Activated naive CD4-positive, alpha-beta T cell treated with anti-CD3 and anti-CD28 coated beads, Interleukin-2, amount 10 ng/mL, durations not matched to agents 7 days and 5 days (primary cell): ENCODE measurements around the gene ABHD1.

ENCODE experiments used
- CTCF ChIA-PET: fragments of 350-600 bp; sonication (Branson Sonifier 250); formaldehyde crosslinking; loops from one replicate; lab custom pipeline; 2021; ENCODE audit warnings: antibody characterized with exemption; lab: Charles Lee
- DNase-seq: peaks from one replicate; pipeline ENCODE4 v3.0.0-alpha.2; 2020
- H3K27ac Mint-ChIP-seq: one replicate; pipeline ENCODE4 v1.8.0; 2021; ENCODE audit warnings: mild to moderate bottlenecking, moderate library complexity, mixed read lengths
- H3K27me3 Mint-ChIP-seq: one replicate; pipeline ENCODE4 v1.8.0; 2021; ENCODE audit warnings: mild to moderate bottlenecking, mixed read lengths
- H3K36me3 Mint-ChIP-seq: one replicate; pipeline ENCODE4 v1.8.0; 2021; ENCODE audit warnings: mixed read lengths
- H3K4me1 Mint-ChIP-seq: one replicate; pipeline ENCODE4 v1.8.0; 2021; ENCODE audit warnings: mixed read lengths
- H3K4me3 Mint-ChIP-seq: one replicate; pipeline ENCODE4 v1.8.0; 2021; ENCODE audit warnings: mild to moderate bottlenecking, moderate library complexity, mixed read lengths
- H3K9me3 Mint-ChIP-seq: one replicate; pipeline ENCODE4 v1.8.0; 2021; ENCODE audit warnings: mixed read lengths

The ABHD1 gene

DNA sequence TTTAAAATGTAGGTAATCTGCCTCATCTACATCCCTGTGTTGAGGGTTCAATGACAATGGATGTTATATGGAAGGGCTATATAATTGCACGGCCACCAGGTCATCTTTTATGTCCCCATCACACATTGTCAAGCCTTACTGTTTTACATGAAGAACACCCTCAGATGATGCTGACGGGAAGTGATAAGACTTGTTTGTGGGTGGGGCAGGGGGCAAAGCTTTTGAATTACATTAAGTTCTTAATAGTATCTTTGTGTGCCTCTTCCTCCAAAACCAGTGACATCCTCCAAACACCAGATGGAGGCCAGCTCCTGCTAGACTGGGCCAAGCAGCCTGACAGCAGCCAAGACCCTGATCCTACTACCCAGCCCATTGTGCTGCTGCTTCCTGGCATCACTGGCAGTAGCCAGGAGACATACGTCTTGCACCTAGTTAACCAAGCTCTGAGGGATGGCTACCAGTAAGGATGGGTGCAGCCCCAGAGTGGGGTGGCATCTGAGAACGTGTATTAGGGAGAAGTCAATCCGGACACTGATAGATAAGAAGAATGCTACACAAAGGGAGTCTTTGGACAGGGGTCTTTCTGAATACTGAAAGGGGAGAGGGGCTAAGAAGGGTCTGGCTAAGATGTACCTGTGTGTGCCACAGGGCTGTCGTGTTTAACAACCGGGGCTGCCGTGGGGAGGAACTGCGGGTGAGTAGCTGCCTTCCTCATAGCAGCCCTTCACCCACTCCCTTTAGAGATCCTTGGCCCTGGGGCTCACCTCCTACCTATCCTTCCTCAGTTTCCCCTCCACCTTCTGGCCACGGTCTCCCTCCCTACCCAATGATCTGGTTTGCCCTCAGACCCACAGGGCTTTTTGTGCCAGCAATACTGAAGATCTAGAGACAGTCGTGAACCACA is 5.3 kb downstream of the ABHD1 start:
- Mint-ChIP-seq H3K36me3 (peaks cover 25% of the 10 kb centered on the region), H3K9me3 (no peaks in the 10 kb centered on the region), H3K4me1 (peaks cover 25% of the 10 kb centered on the region), H3K27me3 (no peaks in the 10 kb centered on the region), H3K27ac (no peak overlapping the region), H3K4me3 (no peak overlapping the region)
- CTCF ChIA-PET: no interaction called here
- no peak for DNase-seq

DNA sequence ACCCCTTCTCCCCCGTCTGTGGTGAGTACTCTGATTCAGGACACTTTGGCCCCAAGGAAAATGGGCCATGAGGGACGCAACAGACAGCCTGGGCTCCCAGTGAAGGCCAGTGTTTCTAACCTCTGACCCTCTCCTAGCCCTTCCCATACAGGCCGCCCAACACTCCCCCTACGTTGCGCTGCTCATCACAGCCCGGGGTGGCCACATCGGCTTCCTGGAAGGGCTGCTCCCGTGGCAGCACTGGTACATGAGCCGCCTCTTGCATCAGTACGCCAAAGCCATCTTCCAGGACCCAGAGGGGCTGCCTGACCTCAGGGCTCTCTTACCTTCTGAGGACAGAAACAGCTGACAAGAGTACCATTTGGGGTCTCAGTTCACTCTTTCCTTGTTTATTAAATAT is 6.8 kb downstream of the ABHD1 start:
- H3K4me1 Mint-ChIP-seq: peaks cover 29% of the 10 kb centered on the region
- CTCF ChIA-PET: no interaction called here
- no peak overlapping the region for H3K4me3 Mint-ChIP-seq
- DNase-seq: no peak
- H3K27ac Mint-ChIP-seq: no peak overlapping the region
- H3K9me3 Mint-ChIP-seq: no peaks in the 10 kb centered on the region
- H3K27me3 Mint-ChIP-seq: peaks cover 4% of the 10 kb centered on the region
- H3K36me3 Mint-ChIP-seq: peaks cover 26% of the 10 kb centered on the region

DNA sequence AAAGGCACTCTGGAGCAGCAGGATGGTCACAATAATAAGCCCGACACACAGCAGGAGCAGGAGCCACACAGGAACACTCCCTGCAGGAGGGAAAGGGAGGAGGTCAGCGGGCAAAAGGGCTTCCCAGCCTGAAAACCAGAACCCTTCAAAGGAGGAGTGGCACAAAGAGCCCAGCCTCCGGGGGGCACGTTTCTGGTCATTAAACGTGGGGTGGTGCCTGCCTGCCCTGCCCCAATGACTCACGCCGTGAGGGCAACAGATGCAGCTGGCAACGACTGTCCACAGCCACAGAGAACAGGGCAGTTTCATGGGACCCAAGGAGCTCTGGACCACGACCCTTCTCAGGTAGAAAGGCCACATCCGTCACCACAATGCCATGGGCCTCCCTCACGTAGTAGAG is 7.8 kb downstream of the ABHD1 start:
- peaks cover 32% of the 10 kb centered on the region for H3K4me1 Mint-ChIP-seq
- peaks cover 26% of the 10 kb centered on the region for H3K36me3 Mint-ChIP-seq
- H3K27ac Mint-ChIP-seq: no peak overlapping the region
- H3K9me3 Mint-ChIP-seq: no peaks in the 10 kb centered on the region
- H3K4me3 Mint-ChIP-seq: no peak overlapping the region
- no peak for DNase-seq
- CTCF ChIA-PET: interaction anchor here (2.4 to 3.4 kb wide), 2 partner anchors 8 to 172 kb away, joined by 8 to 19 read pairs; partner anchors contain the start of gene ABHD1
- peaks cover 4% of the 10 kb centered on the region for H3K27me3 Mint-ChIP-seq

DNA sequence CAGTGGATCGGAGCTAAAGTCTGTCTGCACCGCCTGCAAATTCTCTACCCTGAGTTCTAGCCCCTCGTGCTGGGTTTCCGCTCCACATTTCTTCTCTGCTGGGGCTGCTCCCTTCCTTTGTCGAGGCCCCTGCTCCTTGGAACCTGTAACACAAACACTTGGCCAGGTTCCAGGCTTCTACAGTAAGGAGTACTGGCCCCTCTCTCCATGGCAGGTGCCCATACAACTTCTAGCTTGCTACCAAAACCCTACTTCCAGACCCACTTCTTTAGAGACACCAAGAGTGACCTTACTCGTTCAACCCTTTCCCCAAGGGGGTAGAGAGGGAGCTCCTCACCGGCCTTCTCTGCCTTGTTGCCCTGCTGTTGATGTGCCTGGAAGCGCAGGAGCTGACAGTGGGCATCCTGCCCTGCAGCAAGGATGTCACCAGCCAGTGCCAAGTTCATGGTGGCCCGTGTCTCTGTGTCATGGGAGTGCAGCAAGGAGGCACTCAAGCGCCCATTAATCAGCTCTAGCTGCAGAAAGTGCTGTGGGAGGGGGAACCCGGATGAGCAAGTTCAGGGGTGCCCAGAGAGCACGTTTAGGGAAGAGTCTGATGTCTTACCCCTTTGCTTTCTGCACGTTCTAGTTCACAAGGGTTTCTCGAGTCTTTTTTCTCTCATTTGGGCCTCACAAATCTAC is 9.7 kb downstream of the ABHD1 start:
- H3K27me3 Mint-ChIP-seq: peaks cover 14% of the 10 kb centered on the region
- H3K27ac Mint-ChIP-seq: peak overlapping the region; percentile 97
- H3K4me3 Mint-ChIP-seq: peak overlapping the region; percentile 94
- DNase-seq: peak; percentile 43
- peaks cover 26% of the 10 kb centered on the region for H3K36me3 Mint-ChIP-seq
- CTCF ChIA-PET: interaction anchor here (0.8 to 3.4 kb wide), 5 partner anchors 10 to 170 kb away, joined by 3 to 19 read pairs (median 3); partner anchors contain the start of gene ABHD1
- H3K9me3 Mint-ChIP-seq: no peaks in the 10 kb centered on the region
- peaks cover 32% of the 10 kb centered on the region for H3K4me1 Mint-ChIP-seq

DNA sequence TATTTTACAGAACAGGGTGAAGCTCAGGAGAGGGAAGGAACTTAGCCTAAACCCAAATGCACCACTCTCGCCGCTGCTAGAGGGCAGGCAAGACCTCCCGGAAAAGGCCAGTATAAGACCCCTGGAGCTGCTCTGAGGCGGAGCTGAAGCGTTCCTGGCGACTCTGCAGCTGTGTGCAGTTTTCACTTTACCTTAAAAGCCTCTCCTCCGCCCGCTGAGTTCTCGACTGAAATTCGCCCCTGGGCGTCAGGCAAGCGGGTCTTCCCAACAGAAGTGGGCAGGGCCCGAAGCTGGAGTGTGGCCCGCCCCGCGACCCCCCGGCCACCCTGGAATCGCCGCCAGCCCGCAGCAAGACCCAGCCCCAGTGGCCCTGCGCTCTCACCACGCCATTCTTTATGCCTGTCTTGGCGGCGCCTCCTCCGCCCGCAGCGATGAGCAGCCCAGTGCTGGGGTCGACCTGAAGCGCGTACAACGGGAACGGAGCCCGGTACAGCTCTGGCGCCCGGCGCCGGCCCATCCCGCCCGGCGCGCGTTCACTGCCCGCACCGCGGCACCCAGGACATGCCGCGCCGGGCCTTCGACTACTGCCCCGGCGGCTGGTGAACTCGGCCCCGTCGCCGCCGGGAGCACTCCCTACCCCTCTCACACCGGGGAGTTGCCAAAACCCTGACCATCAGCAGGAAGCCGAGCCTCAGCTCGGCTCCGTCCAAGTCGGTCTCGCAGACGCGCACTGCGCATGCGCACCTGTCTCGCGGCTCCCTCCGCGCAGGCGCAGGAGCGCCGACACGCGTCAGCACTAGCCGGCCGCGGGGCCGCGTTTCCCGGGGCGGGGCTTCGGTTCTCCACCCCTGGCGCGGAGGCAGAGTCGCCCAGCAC is 10.5 kb downstream of the ABHD1 start, which contains the start of gene PREB:
PREB (minus strand) TSS at position 732 of the 876 bp plus-strand sequence; CDS start at position 517, 215 bp downstream.
- Mint-ChIP-seq H3K4me1 (peaks cover 32% of the 10 kb centered on the region), H3K27ac (peak within 1 kb of the TSS; percentile 97), H3K27me3 (peaks cover 22% of the 10 kb centered on the region), H3K9me3 (no peaks in the 10 kb centered on the region), H3K36me3 (peaks cover 24% of the 10 kb centered on the region), H3K4me3 (peak within 1 kb of the TSS; percentile 94)
- DNase-seq: peak; percentile 98
- CTCF ChIA-PET: interaction anchor here (0.8 to 3.4 kb wide), 7 partner anchors 10 to 169 kb away, joined by 3 to 19 read pairs (median 3); partner anchors contain the start of gene ABHD1

DNA sequence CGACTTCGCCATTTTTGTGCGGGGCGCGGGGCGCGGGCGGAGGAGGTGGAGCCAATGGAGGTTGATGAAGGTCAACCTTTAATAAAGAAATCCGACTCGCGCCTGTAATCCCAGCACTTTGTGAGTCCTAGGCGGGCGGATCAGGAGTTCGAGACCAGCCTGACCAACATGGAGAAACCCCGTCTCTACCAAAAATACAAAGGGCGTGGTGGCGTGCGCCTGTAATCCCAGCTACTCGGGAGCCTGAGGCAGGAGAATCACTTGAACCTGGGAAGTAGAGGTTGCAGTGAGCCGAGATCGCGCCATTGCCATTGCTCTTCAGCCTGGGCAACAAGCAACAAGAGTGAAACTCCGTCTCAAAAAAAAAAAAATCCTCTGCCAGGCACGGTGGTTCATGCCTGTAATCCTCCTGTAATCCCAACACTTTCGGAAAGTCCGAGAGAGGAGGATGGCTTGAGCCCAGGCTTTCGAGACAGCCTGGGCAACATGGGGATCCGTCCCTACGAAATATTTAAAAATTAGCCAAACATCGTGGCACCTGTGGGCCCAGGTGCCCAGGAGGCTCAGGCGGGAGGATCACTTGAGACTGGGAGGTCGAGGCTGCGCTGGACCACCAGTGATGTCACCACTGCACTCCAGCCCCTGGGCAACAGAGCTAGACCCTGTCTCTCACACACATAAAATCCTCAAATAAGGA is 11.3 kb downstream of the ABHD1 start:
- CTCF ChIA-PET: interaction anchor here (0.9 to 3.4 kb wide), 3 partner anchors 11 to 38 kb away, joined by 3 to 19 read pairs (median 3); partner anchors contain the start of gene ABHD1
- Mint-ChIP-seq H3K27me3 (peaks cover 22% of the 10 kb centered on the region), H3K4me3 (peak overlapping the region; percentile 94), H3K36me3 (peaks cover 22% of the 10 kb centered on the region), H3K9me3 (no peaks in the 10 kb centered on the region), H3K27ac (peak overlapping the region; percentile 97), H3K4me1 (peaks cover 32% of the 10 kb centered on the region)
- no peak for DNase-seq

DNA sequence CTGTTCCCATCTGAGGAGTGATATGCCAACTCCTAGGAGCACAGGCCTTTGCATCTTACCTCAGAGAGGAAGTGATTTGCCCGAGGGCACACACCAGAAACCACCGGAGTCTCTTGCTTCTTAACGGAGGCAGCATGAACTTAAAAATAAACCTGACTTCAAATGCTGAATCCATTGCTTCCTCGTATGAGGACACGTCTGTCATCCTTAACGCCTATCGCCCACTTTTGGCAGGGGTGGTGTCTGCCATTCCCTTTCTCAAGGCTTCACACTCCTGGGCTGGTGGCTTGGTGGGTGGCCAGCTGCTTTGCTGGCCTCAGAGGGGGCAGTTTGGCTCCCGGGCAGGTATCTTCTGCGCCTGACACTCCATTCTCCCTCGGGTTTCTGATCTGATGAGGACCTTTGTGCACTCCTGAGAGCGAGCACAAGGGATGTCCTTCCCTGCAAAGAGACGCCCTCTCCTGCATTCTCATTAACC is 11.9 kb downstream of the ABHD1 start:
- peaks cover 20% of the 10 kb centered on the region for H3K36me3 Mint-ChIP-seq
- H3K9me3 Mint-ChIP-seq: no peaks in the 10 kb centered on the region
- peak overlapping the region; percentile 94 for H3K4me3 Mint-ChIP-seq
- peaks cover 32% of the 10 kb centered on the region for H3K4me1 Mint-ChIP-seq
- H3K27me3 Mint-ChIP-seq: peaks cover 22% of the 10 kb centered on the region
- CTCF ChIA-PET: no interaction called here
- no peak for DNase-seq
- peak overlapping the region; percentile 97 for H3K27ac Mint-ChIP-seq

DNA sequence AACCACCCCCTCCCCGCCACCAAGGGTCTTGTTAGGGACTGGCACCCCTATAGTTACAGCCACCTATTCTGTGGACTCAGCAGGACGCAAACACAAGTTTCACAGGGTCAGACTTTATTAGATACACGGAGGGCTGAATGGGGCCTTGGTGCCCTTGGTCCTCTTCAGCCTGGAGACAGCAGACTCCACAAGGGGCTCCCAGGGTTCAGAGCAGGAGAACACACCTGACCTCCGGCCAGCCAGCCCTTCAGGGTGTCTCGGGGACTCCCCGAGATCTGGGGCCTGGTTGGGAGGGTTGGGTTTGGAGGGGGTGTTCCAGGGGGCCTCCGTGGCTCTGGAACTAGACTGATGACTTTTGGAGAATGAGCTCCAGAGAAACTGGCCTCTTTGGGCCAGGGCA is 13.1 kb downstream of the ABHD1 start:
- no peak for DNase-seq
- Mint-ChIP-seq H3K27me3 (peaks cover 22% of the 10 kb centered on the region), H3K27ac (no peak overlapping the region), H3K36me3 (peaks cover 11% of the 10 kb centered on the region), H3K4me1 (peaks cover 28% of the 10 kb centered on the region), H3K9me3 (no peaks in the 10 kb centered on the region), H3K4me3 (no peak overlapping the region)
- CTCF ChIA-PET: no interaction called here

DNA sequence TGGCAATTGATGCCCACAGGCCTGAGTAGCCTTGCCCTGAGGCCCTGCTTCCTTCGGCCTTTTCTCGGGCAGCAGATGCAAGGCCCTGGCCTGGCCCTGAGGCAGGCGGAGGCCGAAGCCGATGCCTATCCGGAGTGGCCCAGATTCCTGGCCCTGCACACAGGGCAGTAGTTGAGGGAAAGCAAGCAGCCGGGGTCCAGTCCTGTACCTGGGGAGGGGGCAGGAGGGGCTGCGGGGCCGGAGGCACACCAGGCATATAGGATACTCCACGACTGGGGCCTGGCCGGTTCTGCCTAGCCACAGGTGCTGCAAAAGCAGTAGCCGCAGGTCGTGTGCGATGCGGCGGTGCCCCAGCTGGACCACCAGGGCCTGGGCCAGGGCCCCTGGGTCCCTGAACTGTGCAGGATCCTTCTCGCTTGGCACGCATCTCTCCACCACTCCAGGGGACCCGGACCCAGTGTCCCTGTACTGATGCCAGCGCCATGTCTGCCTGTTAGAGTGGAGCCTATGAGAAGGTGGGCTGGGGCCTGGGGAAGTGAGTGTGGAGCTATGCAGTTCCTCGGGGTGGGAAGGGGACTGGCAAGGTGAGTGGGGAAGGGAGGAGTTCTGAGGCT is 13.8 kb downstream of the ABHD1 start:
- H3K4me3 Mint-ChIP-seq: no peak overlapping the region
- H3K4me1 Mint-ChIP-seq: peaks cover 24% of the 10 kb centered on the region
- H3K36me3 Mint-ChIP-seq: peaks cover 10% of the 10 kb centered on the region
- CTCF ChIA-PET: no interaction called here
- no peaks in the 10 kb centered on the region for H3K9me3 Mint-ChIP-seq
- H3K27ac Mint-ChIP-seq: no peak overlapping the region
- no peak for DNase-seq
- peaks cover 27% of the 10 kb centered on the region for H3K27me3 Mint-ChIP-seq

DNA sequence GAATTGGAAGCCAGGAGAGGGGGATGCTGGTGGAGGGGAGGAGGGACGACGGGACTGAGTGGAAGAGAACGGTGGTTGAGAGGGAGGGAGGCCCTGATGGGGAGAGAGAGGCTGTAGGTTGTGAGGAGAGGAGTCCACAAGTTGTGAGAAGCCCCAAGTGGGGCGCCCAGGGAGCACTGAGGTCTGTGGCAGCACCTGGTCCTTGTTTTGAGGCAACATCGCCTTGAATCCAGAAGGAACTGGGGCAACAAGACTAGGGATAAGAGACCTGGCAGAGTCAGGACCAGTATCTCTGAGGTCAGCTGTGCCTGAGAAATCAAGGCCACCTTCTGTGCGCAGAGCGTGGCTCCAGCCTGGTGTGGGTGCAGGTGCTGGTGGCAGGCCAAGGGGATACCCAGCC is 14.5 kb downstream of the ABHD1 start:
- Mint-ChIP-seq H3K36me3 (peaks cover 6% of the 10 kb centered on the region), H3K27ac (no peak overlapping the region), H3K4me3 (no peak overlapping the region), H3K9me3 (peaks cover 1% of the 10 kb centered on the region), H3K4me1 (peaks cover 17% of the 10 kb centered on the region), H3K27me3 (peaks cover 34% of the 10 kb centered on the region)
- CTCF ChIA-PET: no interaction called here
- DNase-seq: no peak

DNA sequence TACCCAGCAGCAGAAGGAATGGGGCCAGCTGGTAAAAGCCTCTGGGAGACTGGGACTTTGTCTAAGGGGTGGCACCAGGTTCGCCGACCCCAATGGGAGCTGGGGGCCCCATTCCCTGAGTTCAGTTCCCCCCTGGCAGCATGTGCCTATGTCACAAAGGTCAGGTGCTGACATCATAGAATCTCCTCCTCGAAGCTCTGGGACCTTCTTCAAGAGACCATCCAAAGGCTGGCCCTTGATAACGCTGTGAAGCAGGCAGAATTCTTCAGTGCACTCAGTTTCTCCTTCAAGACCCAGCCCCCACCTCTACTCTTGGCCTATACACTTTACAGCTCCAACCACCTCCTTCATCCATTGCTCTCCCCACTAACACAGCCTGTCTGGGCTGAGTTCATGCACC is 15.7 kb downstream of the ABHD1 start, which contains the start of gene PRR30:
PRR30 (minus strand) TSS at position 101 of the 400 bp plus-strand sequence. CDS start 1,081 bp downstream, outside the sequence.
- no peak for DNase-seq
- Mint-ChIP-seq H3K27me3 (peaks cover 44% of the 10 kb centered on the region), H3K27ac (no peak within 1 kb of the TSS), H3K9me3 (peaks cover 1% of the 10 kb centered on the region), H3K36me3 (peaks cover 2% of the 10 kb centered on the region), H3K4me1 (peaks cover 9% of the 10 kb centered on the region), H3K4me3 (no peak within 1 kb of the TSS)
- CTCF ChIA-PET: interaction anchor here (0.9 kb wide), 1 partner anchor 30 kb away, joined by 3 read pairs; no protein-coding TSS in a partner anchor

DNA sequence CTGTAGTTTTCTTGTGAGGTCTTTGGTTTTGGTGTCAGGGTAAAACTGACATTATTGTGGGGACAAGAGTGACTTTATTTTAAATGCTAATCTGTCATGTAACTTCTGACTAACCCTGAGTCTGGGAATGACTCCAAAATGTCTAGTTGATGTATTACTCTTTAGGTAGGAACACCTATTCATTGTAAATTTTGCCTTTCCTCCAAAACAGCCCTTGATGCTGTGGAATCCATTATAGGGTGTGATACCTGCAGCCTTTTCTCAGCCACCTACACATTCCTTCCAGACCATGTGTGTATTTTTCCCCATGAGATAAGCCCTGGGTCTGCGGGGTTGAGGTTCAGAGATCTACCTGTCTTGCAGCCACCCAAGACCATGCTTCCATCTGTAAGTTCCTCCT is 19.7 kb downstream of the ABHD1 start:
- no peak overlapping the region for H3K4me3 Mint-ChIP-seq
- CTCF ChIA-PET: interaction anchor here (1.5 kb wide), 1 partner anchor 20 kb away, joined by 3 read pairs; the partner anchor contains the start of gene ABHD1
- H3K27me3 Mint-ChIP-seq: peaks cover 50% of the 10 kb centered on the region
- peaks cover 1% of the 10 kb centered on the region for H3K9me3 Mint-ChIP-seq
- no peak for DNase-seq
- H3K4me1 Mint-ChIP-seq: no peaks in the 10 kb centered on the region
- no peaks in the 10 kb centered on the region for H3K36me3 Mint-ChIP-seq
- H3K27ac Mint-ChIP-seq: no peak overlapping the region
